ENCODE results near the gene DCP1A.
A peak's percentile ranks its signal among the peaks of the same experiment; 100 is the strongest.
"Not testable (repeated sequence)": the region's sequence is repeated elsewhere in the genome, so short reads cannot be mapped to it uniquely, and the experiment has no call there.

Gene DCP1A

GRCh38 chr3:53347261-53348064 is at the start of gene DCP1A:
TSS of gene DCP1A (minus strand) at chr3:53347543. CDS start at chr3:53347517, 26 bp downstream.
- peak; percentile 29 to 80 for DNase-seq

DNA sequence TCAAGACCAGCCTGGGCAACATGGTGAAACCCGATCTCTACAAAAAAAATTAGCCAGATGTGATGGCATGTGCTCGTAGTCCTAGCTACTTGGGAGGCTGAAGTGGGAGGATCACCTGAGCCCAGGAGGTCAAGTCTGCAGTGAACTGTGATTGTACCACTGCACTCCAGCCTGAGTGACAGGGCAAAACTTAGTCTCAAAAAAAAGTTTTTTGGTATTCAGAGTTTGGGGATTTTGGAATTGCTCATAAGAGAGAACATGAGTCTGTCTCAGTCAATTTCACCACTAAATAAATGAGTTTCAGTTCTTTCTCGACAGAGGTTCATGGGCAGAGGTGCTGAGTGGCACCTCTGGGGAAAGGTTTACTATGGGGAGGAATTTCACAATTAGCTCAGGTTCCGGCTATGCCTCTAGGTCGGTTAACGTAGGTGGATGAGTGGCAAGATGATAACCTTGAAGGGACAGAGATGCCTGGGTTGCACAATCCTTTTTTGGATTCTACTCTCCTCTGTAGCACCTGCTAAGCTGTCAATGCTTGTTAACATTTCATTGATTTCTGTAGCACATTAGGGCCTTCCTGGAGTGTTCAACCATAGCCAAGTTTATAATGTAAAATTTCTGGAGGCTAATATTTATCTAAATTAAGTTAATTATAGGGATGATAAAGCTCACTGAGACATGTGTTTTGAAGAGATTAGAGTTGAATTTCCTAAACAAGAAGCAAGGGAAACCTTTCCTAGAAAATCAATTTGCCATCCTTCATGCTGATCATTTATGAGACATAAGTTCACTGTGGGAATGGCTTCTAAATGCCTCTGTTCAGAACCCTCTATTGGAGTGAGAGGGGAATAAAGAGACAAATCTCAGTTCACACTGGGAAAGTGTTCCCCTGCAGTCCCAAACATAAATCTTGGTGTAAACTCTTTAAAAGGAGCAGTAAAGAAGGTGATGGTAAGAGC is 37.4 kb upstream of the DCP1A start:
- DNase-seq: no peak

- no peak for DNase-seq
Observed at GRCh38 chr3:53382106-53382505, 34.8 kb upstream of the DCP1A start.

DNA sequence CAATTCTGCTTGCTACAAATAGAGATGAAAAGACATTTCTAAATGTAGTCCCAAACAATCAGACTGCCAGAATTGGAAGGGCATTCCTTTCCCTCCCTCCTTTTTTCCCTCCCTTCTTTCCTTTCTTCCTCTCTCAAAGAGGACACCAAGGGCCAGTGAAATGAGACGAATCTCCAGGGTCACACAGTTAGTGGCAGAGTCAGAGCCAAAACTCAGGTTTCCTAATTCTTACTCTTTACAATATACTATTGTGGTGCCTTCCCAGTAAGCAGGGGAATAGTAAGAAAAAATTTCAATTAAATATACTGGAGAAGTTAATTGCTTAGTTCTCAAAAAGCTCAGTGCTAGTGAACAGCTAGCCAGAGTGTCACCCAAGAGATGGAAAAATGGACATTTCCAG is 33.0 kb upstream of the DCP1A start:
- no peak for DNase-seq

GRCh38 chr3:53379898-53380297 is 32.6 kb upstream of the DCP1A start:
- DNase-seq: no peak

- DNase-seq: no peak
Observed at GRCh38 chr3:53377794-53378193, 30.5 kb upstream of the DCP1A start.

DNA sequence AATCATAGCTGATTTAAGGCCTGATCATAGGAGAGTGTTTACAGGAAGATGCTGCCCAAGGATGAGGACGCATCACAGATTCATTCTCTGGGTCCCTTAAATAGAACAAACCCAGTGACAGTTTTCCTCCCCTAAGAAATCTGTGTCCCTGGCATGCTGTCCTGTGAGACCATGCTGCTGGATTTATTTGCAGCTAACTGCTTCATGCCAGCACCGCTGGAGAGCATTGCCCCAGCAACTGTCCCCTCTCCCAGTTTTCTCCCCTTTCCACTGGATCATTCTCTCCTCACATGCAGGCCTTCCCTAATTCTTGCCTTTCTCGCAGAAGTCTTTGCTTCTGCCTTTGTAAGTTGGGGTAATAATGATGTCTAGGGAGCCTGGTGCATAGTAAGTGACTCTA is 29.3 kb upstream of the DCP1A start:
- DNase-seq: no peak

GRCh38 chr3:53375019-53375418 is 27.7 kb upstream of the DCP1A start:
- DNase-seq: no peak

DNA sequence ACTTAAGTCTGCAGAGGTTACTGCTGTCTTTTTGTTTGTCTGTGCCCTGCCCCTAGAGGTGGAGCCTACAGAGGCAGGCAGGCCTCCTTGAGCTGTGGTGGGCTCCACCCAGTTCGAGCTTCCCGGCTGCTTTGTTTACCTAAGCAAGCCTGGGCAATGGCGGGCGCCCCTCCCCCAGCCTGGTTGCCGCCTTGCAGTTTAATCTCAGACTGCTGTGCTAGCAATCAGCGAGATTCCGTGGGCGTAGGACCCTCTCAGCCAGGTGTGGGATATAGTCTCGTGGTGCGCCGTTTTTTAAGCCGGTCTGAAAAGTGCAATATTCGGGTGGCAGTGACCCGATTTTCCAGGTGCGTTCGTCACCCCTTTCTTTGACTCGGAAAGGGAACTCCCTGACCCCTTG is 23.4 kb upstream of the DCP1A start:
- not testable (repeated sequence) for DNase-seq

- DNase-seq: no peak
Observed at GRCh38 chr3:53361852-53362251, 14.5 kb upstream of the DCP1A start.

DNA sequence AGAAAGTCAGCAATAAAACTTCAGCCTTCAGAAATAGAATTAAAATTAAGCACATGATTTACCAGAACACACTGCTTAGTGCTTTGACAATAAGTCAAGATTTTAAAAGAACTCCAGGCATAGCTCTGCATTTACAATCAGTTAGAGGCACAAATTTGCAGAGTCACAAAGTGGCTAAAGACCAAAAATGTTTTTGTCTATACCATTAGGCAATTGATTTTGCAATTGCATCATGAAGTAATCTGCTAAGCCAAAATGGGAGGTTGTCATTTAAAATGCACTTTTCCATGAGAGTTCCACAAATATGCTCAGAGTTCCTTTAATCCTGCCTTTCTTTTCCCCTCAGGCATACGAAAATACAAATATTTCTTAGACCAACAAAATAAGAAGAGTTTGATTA is 10.1 kb upstream of the DCP1A start:
- DNase-seq: no peak

DNA sequence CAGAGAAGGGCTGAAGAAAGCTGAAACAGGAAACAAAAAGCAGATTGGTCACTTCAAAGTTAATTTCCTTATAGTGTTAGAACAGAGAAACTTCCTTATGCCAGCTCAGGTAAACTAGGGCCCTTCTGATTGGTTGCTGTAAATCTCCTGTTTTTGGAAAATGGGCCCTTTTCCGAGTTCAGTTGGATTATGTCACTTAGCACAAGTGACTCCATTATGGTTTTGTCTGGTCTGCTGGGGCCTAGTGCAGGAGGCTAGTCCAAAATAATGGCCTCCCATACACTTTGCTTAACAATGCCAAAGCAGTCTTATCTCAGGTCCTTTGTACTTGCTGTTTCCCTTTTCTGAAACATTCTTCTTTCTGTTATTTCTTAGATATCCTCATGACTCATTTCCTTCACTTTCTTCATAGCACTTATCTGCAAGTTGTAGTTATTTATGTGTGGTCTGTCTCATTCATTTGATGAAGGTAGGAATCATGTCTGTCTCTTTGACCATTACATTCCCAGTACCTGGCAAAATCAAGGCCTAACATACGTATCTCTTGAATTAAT is 7.7 kb upstream of the DCP1A start:
- no peak for DNase-seq

DNA sequence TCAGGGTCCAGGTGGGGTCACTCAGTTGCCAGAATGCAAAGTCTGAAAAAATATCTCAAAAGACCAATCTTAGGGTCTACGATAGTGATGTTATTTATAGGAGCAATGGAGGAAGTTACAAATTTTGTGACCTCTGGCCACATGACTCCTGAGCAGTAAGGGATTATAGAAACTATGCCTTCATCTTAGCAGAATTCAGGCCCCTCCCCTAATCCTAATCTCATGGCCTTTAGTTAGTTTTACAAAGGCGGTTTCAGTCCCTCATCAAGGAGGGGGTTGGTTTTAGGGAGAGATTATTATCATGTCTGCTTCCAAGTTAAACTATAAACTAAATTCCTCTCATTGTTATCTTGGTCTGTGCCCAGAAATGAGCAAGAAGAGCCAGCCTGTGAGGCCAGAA is 5.9 kb upstream of the DCP1A start:
- DNase-seq: no peak

- DNase-seq: no peak
Observed at GRCh38 chr3:53350652-53351051, 3.3 kb upstream of the DCP1A start.

GRCh38 chr3:53348118-53348517 is 775 bp upstream of the DCP1A start:
- DNase-seq: not testable (repeated sequence)

GRCh38 chr3:53346922-53347260 is 452 bp downstream of the DCP1A start:
- no peak for DNase-seq

DNA sequence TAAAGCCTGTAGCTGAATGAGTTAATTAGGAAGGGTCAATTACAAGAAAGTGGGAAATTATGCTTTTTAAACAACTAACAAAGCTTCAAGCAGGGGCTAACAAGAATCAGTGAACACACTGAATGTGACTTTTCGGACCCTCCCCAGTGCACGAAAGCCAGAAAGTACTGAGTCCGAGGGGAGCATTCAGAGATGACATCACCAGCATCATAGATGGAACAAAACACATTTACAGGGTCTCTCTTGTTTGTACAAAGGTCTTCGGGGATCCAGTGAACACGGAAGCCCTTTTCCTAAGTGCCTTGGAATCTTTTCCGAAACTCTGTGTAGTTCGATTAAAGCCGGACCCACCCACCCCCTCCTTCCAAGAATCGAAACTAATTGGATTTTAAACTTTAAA is 829 bp downstream of the DCP1A start:
- DNase-seq: no peak

GRCh38 chr3:53342353-53342752 is 5.0 kb downstream of the DCP1A start:
- DNase-seq: peak; percentile 4 to 28

GRCh38 chr3:53337167-53337940 is 10.0 kb downstream of the DCP1A start:
- DNase-seq: no peak

DNA sequence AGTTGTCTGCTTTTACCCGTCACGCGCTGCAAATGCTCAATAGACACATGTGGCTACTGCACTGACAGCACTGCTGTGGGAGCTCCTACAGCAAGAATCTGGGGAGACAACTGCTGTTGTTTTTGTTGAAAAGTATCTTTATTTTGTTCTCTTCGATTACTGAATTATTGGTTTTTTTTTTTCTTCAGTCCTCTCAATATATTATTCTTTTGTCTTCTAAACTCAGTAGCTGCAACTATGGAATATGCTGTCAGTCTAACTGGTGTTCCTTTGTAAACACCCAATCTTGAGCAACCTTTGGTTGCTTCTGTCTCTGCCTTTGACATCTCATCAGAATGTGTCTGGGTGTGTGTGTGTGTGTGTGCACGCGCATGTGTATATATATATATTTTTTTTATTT is 12.6 kb downstream of the DCP1A start:
- DNase-seq: no peak

- no peak for DNase-seq
Observed at GRCh38 chr3:53331871-53332270, 15.5 kb downstream of the DCP1A start.

DNA sequence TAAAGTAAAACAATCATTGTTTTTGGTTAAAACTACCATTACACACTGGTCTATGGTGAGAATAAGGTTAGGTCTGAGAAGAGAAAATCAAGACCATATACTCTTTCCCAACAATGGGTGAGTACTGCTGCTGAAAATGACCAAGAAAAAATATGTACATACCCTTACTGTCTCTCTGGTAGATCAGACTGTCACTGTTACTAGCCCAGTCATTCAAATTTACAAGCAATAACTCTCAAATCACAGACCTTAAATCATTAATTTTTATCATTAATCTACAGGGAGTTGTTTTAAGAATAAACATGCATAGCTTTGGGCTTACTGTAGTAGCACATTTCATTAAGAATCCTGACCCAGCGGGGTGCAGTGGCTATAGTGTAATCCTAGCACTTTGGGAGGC is 17.4 kb downstream of the DCP1A start:
- no peak for DNase-seq

DNA sequence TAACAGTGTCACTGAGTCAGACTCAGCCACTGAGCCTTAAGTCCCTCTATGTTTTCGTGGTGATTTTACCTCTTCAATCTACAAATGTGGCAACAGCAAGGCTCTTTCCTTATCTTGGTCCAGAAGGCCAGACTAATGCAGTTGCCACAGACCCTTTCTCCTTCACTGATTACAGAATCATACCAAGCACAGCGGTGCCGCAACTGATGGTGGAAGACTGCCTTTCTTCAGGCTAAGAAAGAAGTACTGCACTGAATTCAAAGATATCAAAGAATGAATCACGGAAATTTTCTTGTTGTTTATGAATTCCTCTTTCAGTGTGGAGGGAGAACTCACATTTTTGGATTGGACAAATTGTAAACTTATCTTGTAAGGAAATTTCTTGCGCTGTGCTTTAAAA is 18.6 kb downstream of the DCP1A start:
- DNase-seq: no peak

Data from cerebellar nuclear complex (tissue), 1 donor.